ENCODE results near the gene TUBB6.

Gene TUBB6

DNA sequence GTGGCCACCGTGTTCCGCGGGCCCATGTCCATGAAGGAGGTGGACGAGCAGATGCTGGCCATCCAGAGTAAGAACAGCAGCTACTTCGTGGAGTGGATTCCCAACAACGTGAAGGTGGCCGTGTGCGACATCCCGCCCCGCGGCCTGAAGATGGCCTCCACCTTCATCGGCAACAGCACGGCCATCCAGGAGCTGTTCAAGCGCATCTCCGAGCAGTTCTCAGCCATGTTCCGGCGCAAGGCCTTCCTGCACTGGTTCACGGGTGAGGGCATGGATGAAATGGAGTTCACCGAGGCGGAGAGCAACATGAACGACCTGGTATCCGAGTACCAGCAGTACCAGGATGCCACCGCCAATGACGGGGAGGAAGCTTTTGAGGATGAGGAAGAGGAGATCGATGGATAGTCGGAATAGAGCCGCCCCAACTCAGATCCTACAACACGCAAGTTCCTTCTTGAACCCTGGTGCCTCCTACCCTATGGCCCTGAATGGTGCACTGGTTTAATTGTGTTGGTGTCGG, 17.7 kb downstream of the TUBB6 start:
- DNase-seq (ENCODE audit: low spot score) (no peak), ATAC-seq (ENCODE audit: low read depth) (no peak)
- Histone ChIP-seq H3K9me3 (ENCODE audit: severe bottlenecking) (no peaks in the 10 kb centered on the region), H3K4me1 (ENCODE audit: insufficient read depth, poor library complexity, severe bottlenecking) (no peaks in the 10 kb centered on the region), H3K27me3 (ENCODE audit: insufficient read depth, poor library complexity, severe bottlenecking) (no peaks in the 10 kb centered on the region), H3K36me3 (ENCODE audit: low read depth) (peaks cover 92% of the 10 kb centered on the region), H3K4me3 (ENCODE audit: severe bottlenecking) (no peak overlapping the region), H3K27ac (ENCODE audit: poor library complexity, severe bottlenecking) (no peak overlapping the region)
- TF ChIP-seq, protein P1, sequence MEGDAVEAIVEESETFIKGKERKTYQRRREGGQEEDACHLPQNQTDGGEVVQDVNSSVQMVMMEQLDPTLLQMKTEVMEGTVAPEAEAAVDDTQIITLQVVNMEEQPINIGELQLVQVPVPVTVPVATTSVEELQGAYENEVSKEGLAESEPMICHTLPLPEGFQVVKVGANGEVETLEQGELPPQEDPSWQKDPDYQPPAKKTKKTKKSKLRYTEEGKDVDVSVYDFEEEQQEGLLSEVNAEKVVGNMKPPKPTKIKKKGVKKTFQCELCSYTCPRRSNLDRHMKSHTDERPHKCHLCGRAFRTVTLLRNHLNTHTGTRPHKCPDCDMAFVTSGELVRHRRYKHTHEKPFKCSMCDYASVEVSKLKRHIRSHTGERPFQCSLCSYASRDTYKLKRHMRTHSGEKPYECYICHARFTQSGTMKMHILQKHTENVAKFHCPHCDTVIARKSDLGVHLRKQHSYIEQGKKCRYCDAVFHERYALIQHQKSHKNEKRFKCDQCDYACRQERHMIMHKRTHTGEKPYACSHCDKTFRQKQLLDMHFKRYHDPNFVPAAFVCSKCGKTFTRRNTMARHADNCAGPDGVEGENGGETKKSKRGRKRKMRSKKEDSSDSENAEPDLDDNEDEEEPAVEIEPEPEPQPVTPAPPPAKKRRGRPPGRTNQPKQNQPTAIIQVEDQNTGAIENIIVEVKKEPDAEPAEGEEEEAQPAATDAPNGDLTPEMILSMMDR (IDR thresholded peaks at IDR 0.05; ENCODE audit: poor library complexity, severe bottlenecking): no peak

DNA sequence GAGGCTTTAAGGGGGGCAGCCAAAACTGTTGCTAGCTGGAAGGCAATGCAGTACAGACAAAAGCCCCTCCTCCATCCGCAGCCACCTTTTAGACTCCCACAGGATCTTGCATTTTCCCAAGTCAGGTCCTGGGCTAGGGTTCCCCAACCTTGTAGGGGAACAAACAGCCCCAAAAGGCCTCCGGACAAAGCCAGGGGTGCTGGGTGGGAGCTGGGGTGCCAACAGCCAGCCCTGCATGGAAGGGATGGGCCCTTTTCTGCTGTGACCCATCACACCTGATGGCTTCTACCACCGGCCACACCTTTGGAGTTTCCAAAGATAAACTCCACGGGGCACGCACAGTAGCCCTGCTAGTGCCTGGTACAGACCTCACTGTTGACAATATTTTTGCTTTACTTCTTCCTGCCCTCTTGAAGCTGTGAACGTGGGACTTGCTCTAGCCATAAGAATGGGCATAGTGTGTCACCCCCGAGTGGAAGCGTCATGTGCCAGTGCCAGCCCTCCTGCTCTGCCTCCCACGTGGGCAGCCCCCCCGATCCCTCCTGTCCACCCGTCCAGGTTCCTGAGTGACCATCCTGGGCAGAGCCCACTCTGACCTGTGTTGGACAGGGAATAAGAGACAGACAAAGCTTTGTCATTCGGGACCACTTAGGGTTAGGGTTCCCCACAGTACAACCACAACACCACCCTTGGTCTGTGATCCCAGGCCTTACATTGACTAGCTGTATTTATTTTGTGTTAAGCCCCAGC, 18.8 kb downstream of the TUBB6 start:
- Histone ChIP-seq H3K27me3 (ENCODE audit: insufficient read depth, poor library complexity, severe bottlenecking) (no peaks in the 10 kb centered on the region), H3K9me3 (ENCODE audit: severe bottlenecking) (no peaks in the 10 kb centered on the region), H3K4me1 (ENCODE audit: insufficient read depth, poor library complexity, severe bottlenecking) (no peaks in the 10 kb centered on the region), H3K27ac (ENCODE audit: poor library complexity, severe bottlenecking) (peak overlapping the region; percentile 6), H3K36me3 (ENCODE audit: low read depth) (peaks cover 83% of the 10 kb centered on the region), H3K4me3 (ENCODE audit: severe bottlenecking) (no peak overlapping the region)
- ATAC-seq (ENCODE audit: low read depth): peak; percentile 16
- DNase-seq (ENCODE audit: low spot score): no peak
- TF ChIP-seq, protein P1 (IDR thresholded peaks at IDR 0.05; ENCODE audit: poor library complexity, severe bottlenecking): no peak

DNA sequence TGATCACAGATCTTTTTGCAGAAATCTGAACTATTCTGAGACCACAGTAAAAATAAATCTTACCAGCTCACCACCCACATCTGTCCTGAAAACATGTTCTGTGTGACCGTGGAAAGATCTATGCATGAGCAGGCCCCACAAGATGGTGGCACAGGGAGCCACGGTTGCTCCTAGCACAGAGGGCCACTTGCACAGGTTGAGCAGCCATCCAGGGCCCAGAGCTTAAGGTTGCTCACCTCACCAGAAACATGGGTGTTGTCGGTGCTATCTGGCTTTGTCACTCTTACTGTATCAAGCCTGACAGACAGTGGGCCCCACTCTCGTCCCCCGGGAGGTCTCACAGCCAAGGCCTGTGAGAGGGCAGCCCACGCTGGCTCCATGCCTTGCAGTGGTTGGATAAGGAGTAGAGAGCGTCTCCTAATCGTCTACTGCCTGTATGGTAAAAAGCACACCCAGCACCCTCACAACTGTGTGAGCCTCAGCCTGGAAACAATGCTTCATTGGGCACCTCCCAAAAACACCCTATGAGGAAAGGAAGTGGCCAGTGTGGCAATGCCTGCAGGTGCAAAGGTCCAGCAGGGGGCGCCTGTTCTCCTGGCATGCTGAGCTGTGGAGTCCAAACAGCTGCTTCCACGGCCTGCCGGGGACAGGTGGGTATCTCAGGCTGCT, 19.6 kb downstream of the TUBB6 start:
- TF ChIP-seq, protein P1 (IDR thresholded peaks at IDR 0.05; ENCODE audit: poor library complexity, severe bottlenecking): peak; percentile 83
- DNase-seq (ENCODE audit: low spot score) (peak; percentile 84), ATAC-seq (ENCODE audit: low read depth) (peak; percentile 68)
- no peak overlapping the region for H3K4me3 ChIP-seq (ENCODE audit: severe bottlenecking)
- H3K4me1 ChIP-seq (ENCODE audit: insufficient read depth, poor library complexity, severe bottlenecking): no peaks in the 10 kb centered on the region
- H3K36me3 ChIP-seq (ENCODE audit: low read depth): peaks cover 80% of the 10 kb centered on the region
- H3K9me3 ChIP-seq (ENCODE audit: severe bottlenecking): no peaks in the 10 kb centered on the region
- H3K27ac ChIP-seq (ENCODE audit: poor library complexity, severe bottlenecking): peak overlapping the region; percentile 6
- H3K27me3 ChIP-seq (ENCODE audit: insufficient read depth, poor library complexity, severe bottlenecking): no peaks in the 10 kb centered on the region

DNA sequence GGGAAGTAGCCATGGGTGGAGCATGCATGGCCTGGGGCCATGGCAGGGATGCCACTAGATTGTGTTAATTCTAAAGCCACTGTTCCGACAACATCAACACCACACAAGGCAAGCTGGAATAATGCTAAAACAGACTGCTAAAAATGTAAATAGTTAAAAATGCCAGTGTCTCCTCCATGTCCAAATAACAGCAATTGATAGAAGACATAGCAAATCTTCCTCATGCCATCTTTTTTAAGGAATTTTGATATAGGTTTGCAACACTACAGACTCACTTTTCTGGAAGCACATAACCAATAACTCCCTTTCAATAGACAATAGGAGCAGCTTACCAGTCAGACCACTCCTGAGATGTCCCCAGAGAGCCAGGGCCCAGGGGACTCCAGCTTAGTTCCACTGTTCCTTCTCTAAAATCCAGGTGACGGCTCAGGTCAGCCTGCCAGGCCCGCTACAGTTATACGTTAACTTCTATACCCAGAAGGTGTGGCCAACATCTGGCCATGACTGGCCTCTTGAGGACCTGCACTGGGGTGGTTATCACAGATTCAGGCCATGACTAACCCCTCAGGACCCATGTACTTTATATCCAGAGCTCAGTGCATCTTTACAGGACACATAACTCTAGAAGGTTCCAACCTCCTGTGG, 20.3 kb downstream of the TUBB6 start:
- H3K36me3 ChIP-seq (ENCODE audit: low read depth): peaks cover 75% of the 10 kb centered on the region
- no peak for DNase-seq (ENCODE audit: low spot score)
- TF ChIP-seq, protein P1 (IDR thresholded peaks at IDR 0.05; ENCODE audit: poor library complexity, severe bottlenecking): peak; percentile 59
- H3K4me1 ChIP-seq (ENCODE audit: insufficient read depth, poor library complexity, severe bottlenecking): no peaks in the 10 kb centered on the region
- no peak for ATAC-seq (ENCODE audit: low read depth)
- H3K9me3 ChIP-seq (ENCODE audit: severe bottlenecking): no peaks in the 10 kb centered on the region
- no peaks in the 10 kb centered on the region for H3K27me3 ChIP-seq (ENCODE audit: insufficient read depth, poor library complexity, severe bottlenecking)
- no peak overlapping the region for H3K4me3 ChIP-seq (ENCODE audit: severe bottlenecking)
- H3K27ac ChIP-seq (ENCODE audit: poor library complexity, severe bottlenecking): peak overlapping the region; percentile 6

All from RWPE2 (cell line).